Adrenal gland (tissue), 12 donors: ENCODE data around the gene PIGQ. TPM values are rescaled to one million over a fixed set of nuclear protein-coding genes. Genes with fewer than 3 reads are reported as not detected.

Experiments used
- DNase-seq, 7 donors: peaks; one replicate each; pipeline ENCODE4 v3.0.0-alpha.2; 2019 to 2020
- H3K27ac ChIP-seq, 5 donors: fragments of 200-600 bp; sonication (generic) in 4 of 5; 1 replicate in 3 of 5; 2 replicates in 2 of 5; pipeline versions ENCODE4 v1.5.1 to v1.8.0; 2016 to 2020; ENCODE audit warnings: mild to moderate bottlenecking in 1 of 5
- H3K27me3 ChIP-seq: fragments of 200-600 bp; 2 replicates; pipeline ENCODE4 v1.8.0; 2021
- H3K36me3 ChIP-seq, 2 donors: fragments of 200-600 bp; replicated peaks in 1 of 2; 1 replicate in 1 of 2; 2 replicates in 1 of 2; pipeline versions ENCODE4 v1.5.1 to v1.8.0; 2018 to 2022
- H3K4me1 ChIP-seq, 2 donors: fragments of 200-600 bp; replicated peaks in 1 of 2; 1 replicate in 1 of 2; 2 replicates in 1 of 2; pipeline versions ENCODE4 v1.5.1 to v1.8.0; 2018 to 2021
- H3K4me3 ChIP-seq, 4 donors: fragments of 200-600 bp; sonication (generic) in 3 of 4; one replicate each; pipeline ENCODE4 v1.5.1; 2016 to 2018
- H3K9me3 ChIP-seq, 3 donors: fragments of 200-600 bp; sonication (generic) in 1 of 3; replicated peaks in 1 of 3; 1 replicate in 2 of 3; 2 replicates in 1 of 3; pipeline versions ENCODE4 v1.5.1 to v1.8.0; 2016 to 2021
- CTCF ChIP-seq, 6 experiments: fragments of 450-650 bp in 4 of 6; fragments of 200-600 bp in 2 of 6; sonication (generic) in 1 of 6; IDR thresholded peaks; 1 replicate in 5 of 6; 2 replicates in 1 of 6; pipeline versions ENCODE4 v1.5.1 to v1.8.0; 2016 to 2021; ENCODE audit warnings: antibody characterized with exemption in 6 of 6, mild to moderate bottlenecking in 2 of 6, moderate library complexity in 1 of 6
- POLR2A ChIP-seq, 2 donors: fragments of 450-650 bp; IDR thresholded peaks; one replicate each; pipeline ENCODE4 v1.6.1; 2017; ENCODE audit warnings: antibody characterized with exemption in 2 of 2, mild to moderate bottlenecking in 2 of 2, moderate library complexity in 1 of 2
- WGBS, 4 donors: extraction: QIAGEN DNeasy Blood & Tissue Kit in 2 of 4; methylation state at CpG; one replicate each; pipeline versions ENCODE4 v1.1.5 to v1.1.7; 2013 to 2017; 5-methylcytosine and 5-hydroxymethylcytosine counted together
- intact Hi-C, 2 donors: fragments of 100-400 bp; cut with DNase I; formaldehyde crosslinking; loops; one replicate each; pipeline versions ENCODE4 v1.14.1 to v1.15.0; 2022 to 2023
- polyA plus RNA-seq, 3 donors: library from polyadenylated mRNA; stranded (reverse); fragments of 200-250 nt in 2 of 3; fragments of 350-450 nt in 1 of 3; fragmentation: Illumina TruSeq in 1 of 3; extraction: RNeasy Lipid Tissue Mini Kit (QIAGEN cat#74804) in 1 of 3; gene quantifications; one replicate each; pipeline ENCODE4 v1.2.3, GENCODE V29; 2013 to 2014
- total RNA-seq, 9 donors: library from RNA; depleted of rRNA in 4 of 9; stranded (reverse); fragments of >200 nt in 4 of 9; fragments of 120-200 nt in 1 of 9; fragmentation: NEBNext Ultra II Directional in 1 of 9; extraction: Animal tissue kit (Norgen Biotek cat#: 25700) in 1 of 9; gene quantifications; one replicate each; pipeline versions ENCODE4 v1.1.0 to v1.2.4, GENCODE V29; 2013 to 2023
- donor health status: healthy with polysubstance abuse.
- donor health status: Bipolar disorder and iron deficiency.
- donor health status: DM: yes; HTN: yes; CAD: no.
- donor health status: DM: no; HTN: no; CAD: no.
- donor health status: DM: no; HTN: no; CAD: no.
- donor health status: DM: yes; HTN: yes; CAD: no.

PIGQ gene
- total and polyA plus RNA-seq, 12 donors: 12.7 to 317 (median 81.0) TPM

GRCh38 chr16:620700-621525 lies 51.1 kb downstream of the PIGQ start:
- Histone ChIP-seq H3K36me3 (peaks cover 0 to 2% of the 10 kb centered on the region in 2 donors), H3K9me3 (no peaks in the 10 kb centered on the region), H3K27ac (no peak overlapping the region), H3K27me3 (no peaks in the 10 kb centered on the region), H3K4me3 (no peak overlapping the region), H3K4me1 (no peaks in the 10 kb centered on the region)
- 79 to 87% (median 87%) methylated on average over 12 to 41 of the region's 41 CpGs for WGBS, 4 donors
- TF ChIP-seq POLR2A (IDR thresholded peaks at IDR 0.05): no peak
- TF ChIP-seq CTCF (IDR thresholded peaks at IDR 0.05): no peak
- DNase-seq: no peak
- intact Hi-C loops: no loop called here

GRCh38 chr16:621526-622105 lies 51.8 kb downstream of the PIGQ start:
- no peak overlapping the region for H3K27ac ChIP-seq
- H3K4me3 ChIP-seq: no peak overlapping the region
- DNase-seq: no peak
- TF ChIP-seq POLR2A (IDR thresholded peaks at IDR 0.05): no peak
- TF ChIP-seq CTCF (IDR thresholded peaks at IDR 0.05): no peak
- peaks cover 0 to 5% of the 10 kb centered on the region in 2 donors for H3K36me3 ChIP-seq
- WGBS, 4 donors: 87 to 91% (median 90%) methylated on average over 11 to 21 of the region's 21 CpGs
- H3K9me3 ChIP-seq: no peaks in the 10 kb centered on the region
- H3K27me3 ChIP-seq: no peaks in the 10 kb centered on the region
- peaks cover 0 to 3% of the 10 kb centered on the region in 2 donors for H3K4me1 ChIP-seq
- intact Hi-C loops: no loop called here

- peaks cover 0 to 12% of the 10 kb centered on the region in 2 donors for H3K36me3 ChIP-seq
- H3K27ac ChIP-seq: no peak overlapping the region
- WGBS, 4 donors: 93 to 95% (median 93%) methylated on average over 9 to 17 of the region's 17 CpGs
- H3K4me1 ChIP-seq: peaks cover 0 to 7% of the 10 kb centered on the region in 2 donors
- no peak for TF ChIP-seq POLR2A (IDR thresholded peaks at IDR 0.05)
- TF ChIP-seq CTCF (IDR thresholded peaks at IDR 0.05): no peak
- no peak for DNase-seq
- no peaks in the 10 kb centered on the region for H3K9me3 ChIP-seq
- intact Hi-C loops: no loop called here
- H3K4me3 ChIP-seq: no peak overlapping the region
- no peaks in the 10 kb centered on the region for H3K27me3 ChIP-seq
Observed at GRCh38 chr16:622920-623280, 53.1 kb downstream of the PIGQ start.

GRCh38 chr16:624526-625070 lies 54.8 kb downstream of the PIGQ start:
- H3K4me1 ChIP-seq: peaks cover 2 to 7% of the 10 kb centered on the region in 2 donors
- H3K27ac ChIP-seq: peak overlapping the region in 1 of 5 donors; percentile 39
- intact Hi-C loops: no loop called here
- no peak overlapping the region for H3K4me3 ChIP-seq
- WGBS, 4 donors: 80 to 87% (median 83%) methylated on average over 8 to 10 of the region's 10 CpGs
- H3K9me3 ChIP-seq: no peaks in the 10 kb centered on the region
- TF ChIP-seq POLR2A (IDR thresholded peaks at IDR 0.05) (no peak), CTCF (IDR thresholded peaks at IDR 0.05) (no peak)
- H3K27me3 ChIP-seq: no peaks in the 10 kb centered on the region
- H3K36me3 ChIP-seq: peaks cover 0 to 16% of the 10 kb centered on the region in 2 donors
- DNase-seq: peak in 1 of 7 donors; percentile 79
